Glutamatergic neuron (in vitro differentiated cells): ENCODE measurements around the gene VEPH1. TPM values are rescaled to one million over a fixed set of nuclear protein-coding genes. Genes with fewer than 3 reads are reported as not detected.

Experiments used
- DNase-seq: peaks from one replicate; pipeline ENCODE4 v3.0.0; 2022
- H3K27ac Mint-ChIP-seq: one replicate; pipeline ENCODE4 v1.8.0; 2020; ENCODE audit warnings: mild to moderate bottlenecking, mixed read lengths, inconsistent platforms; ENCODE audit not compliant: unreplicated experiment
- H3K27me3 Mint-ChIP-seq: one replicate; pipeline ENCODE4 v1.8.0; 2020; ENCODE audit warnings: mild to moderate bottlenecking, moderate library complexity, mixed read lengths, inconsistent platforms; ENCODE audit not compliant: unreplicated experiment
- H3K36me3 Mint-ChIP-seq: one replicate; pipeline ENCODE4 v1.8.0; 2020; ENCODE audit warnings: mild to moderate bottlenecking, mixed read lengths, inconsistent platforms; ENCODE audit not compliant: unreplicated experiment
- H3K4me1 Mint-ChIP-seq: one replicate; pipeline ENCODE4 v1.8.0; 2020; ENCODE audit warnings: mild to moderate bottlenecking, low read depth, mixed read lengths, inconsistent platforms; ENCODE audit not compliant: unreplicated experiment
- H3K4me3 Mint-ChIP-seq: one replicate; pipeline ENCODE4 v1.8.0; 2020; ENCODE audit warnings: mild to moderate bottlenecking, mixed read lengths, inconsistent platforms; ENCODE audit not compliant: unreplicated experiment
- H3K9me3 Mint-ChIP-seq: one replicate; pipeline ENCODE4 v1.8.0; 2020; ENCODE audit warnings: mild to moderate bottlenecking, moderate library complexity, mixed read lengths, inconsistent platforms; ENCODE audit not compliant: unreplicated experiment
- CTCF ChIP-seq: fragments of 200-600 bp; sonication (generic); IDR thresholded peaks from one replicate; pipeline ENCODE4 v1.5.0; 2021; ENCODE audit not compliant: partially characterized antibody, unreplicated experiment
- total RNA-seq: library from RNA; stranded (reverse); fragmentation: NEBNext Ultra II Directional; extraction: Animal tissue kit (Norgen Biotek cat#: 25700); gene quantifications from one replicate; pipeline ENCODE4 v1.2.1, GENCODE V29; 2021; ENCODE audit not compliant: unreplicated experiment

Gene VEPH1
- total RNA-seq, 1 donor from 2014 or later, result 9.3 TPM

- H3K9me3 Mint-ChIP-seq, result peaks cover 4% of the 10 kb centered on the region
- H3K27me3 Mint-ChIP-seq, result peaks cover 2% of the 10 kb centered on the region
- no peak for TF ChIP-seq CTCF
- no peak for DNase-seq
- H3K4me1 Mint-ChIP-seq, result peaks cover 5% of the 10 kb centered on the region
- no peak overlapping the region for H3K27ac Mint-ChIP-seq
- H3K36me3 Mint-ChIP-seq, result no peaks in the 10 kb centered on the region
- no peak overlapping the region for H3K4me3 Mint-ChIP-seq
Measured at GRCh38 chr3:157523814-157524213, 20.6 kb upstream of the VEPH1 start.

GRCh38 chr3:157522648-157523047 is 19.4 kb upstream of the VEPH1 start:
- Mint-ChIP-seq H3K4me3 (no peak overlapping the region), H3K9me3 (peaks cover 5% of the 10 kb centered on the region), H3K36me3 (no peaks in the 10 kb centered on the region), H3K27me3 (peaks cover 2% of the 10 kb centered on the region), H3K4me1 (no peaks in the 10 kb centered on the region), H3K27ac (no peak overlapping the region)
- TF ChIP-seq CTCF, result no peak
- no peak for DNase-seq

- Mint-ChIP-seq H3K4me3 (no peak overlapping the region), H3K36me3 (no peaks in the 10 kb centered on the region), H3K27ac (no peak overlapping the region), H3K27me3 (peaks cover 2% of the 10 kb centered on the region), H3K9me3 (peaks cover 5% of the 10 kb centered on the region), H3K4me1 (no peaks in the 10 kb centered on the region)
- no peak for DNase-seq
- TF ChIP-seq CTCF, result no peak
Measured at GRCh38 chr3:157520485-157521150, 17.4 kb upstream of the VEPH1 start.

GRCh38 chr3:157518881-157519280 is 15.7 kb upstream of the VEPH1 start:
- peaks cover 5% of the 10 kb centered on the region for H3K9me3 Mint-ChIP-seq

More at GRCh38 chr3:157518881-157519280, 15.7 kb upstream of the VEPH1 start:
- no peaks in the 10 kb centered on the region for H3K36me3 Mint-ChIP-seq
- no peak for DNase-seq
- no peak overlapping the region for H3K4me3 Mint-ChIP-seq
- no peaks in the 10 kb centered on the region for H3K4me1 Mint-ChIP-seq
- no peak for TF ChIP-seq CTCF
- no peaks in the 10 kb centered on the region for H3K27me3 Mint-ChIP-seq
- H3K27ac Mint-ChIP-seq, result no peak overlapping the region
